Ishikawa (cell line): Measurements from ENCODE around the gene PDE7B.

ENCODE experiments used
- CEBPB ChIP-seq: IDR thresholded peaks from 2 replicates; pipeline ENCODE4 v1.6.1; 2012
- CREB1 ChIP-seq: IDR thresholded peaks from 2 replicates; pipeline ENCODE4 v1.6.1; 2012; ENCODE audit warnings: low read depth
- EGR1 ChIP-seq: IDR thresholded peaks from 2 replicates; pipeline ENCODE4 v1.6.1; 2012
- EP300 ChIP-seq: IDR thresholded peaks from 2 replicates; pipeline ENCODE4 v1.6.1; 2012; ENCODE audit warnings: borderline replicate concordance
- FOXM1 ChIP-seq: IDR thresholded peaks from 2 replicates; pipeline ENCODE4 v1.6.1; 2012; ENCODE audit warnings: low read depth, borderline replicate concordance
- NFIC ChIP-seq: IDR thresholded peaks from 2 replicates; pipeline ENCODE4 v1.6.1; 2012
- RAD21 ChIP-seq: IDR thresholded peaks from 2 replicates; pipeline ENCODE4 v1.6.1; 2012; ENCODE audit warnings: low read depth
- TAF1 ChIP-seq: IDR thresholded peaks from 2 replicates; pipeline ENCODE4 v1.6.1; 2012; ENCODE audit warnings: low read depth, mild to moderate bottlenecking
- TCF12 ChIP-seq: IDR thresholded peaks from 2 replicates; pipeline ENCODE4 v1.6.1; 2012; ENCODE audit warnings: low read depth
- TEAD4 ChIP-seq: IDR thresholded peaks from 2 replicates; pipeline ENCODE4 v1.6.1; 2012
- YY1 ChIP-seq: IDR thresholded peaks from 2 replicates; pipeline ENCODE4 v1.6.1; 2012; ENCODE audit warnings: low read depth
- ZBTB7A ChIP-seq: IDR thresholded peaks from 2 replicates; pipeline ENCODE4 v1.6.1; 2012; ENCODE audit warnings: low read depth
- TF ChIP-seq, protein P1 (sequence below): IDR thresholded peaks from 2 replicates; pipeline ENCODE4 v1.6.1; 2012
- TF ChIP-seq, protein P2 (sequence below): IDR thresholded peaks from 2 replicates; pipeline ENCODE4 v1.6.1; 2012; ENCODE audit warnings: low read depth, mild to moderate bottlenecking
- TF ChIP-seq, protein P3 (sequence below): IDR thresholded peaks from 2 replicates; pipeline ENCODE4 v1.6.1; 2012

PDE7B gene

DNA sequence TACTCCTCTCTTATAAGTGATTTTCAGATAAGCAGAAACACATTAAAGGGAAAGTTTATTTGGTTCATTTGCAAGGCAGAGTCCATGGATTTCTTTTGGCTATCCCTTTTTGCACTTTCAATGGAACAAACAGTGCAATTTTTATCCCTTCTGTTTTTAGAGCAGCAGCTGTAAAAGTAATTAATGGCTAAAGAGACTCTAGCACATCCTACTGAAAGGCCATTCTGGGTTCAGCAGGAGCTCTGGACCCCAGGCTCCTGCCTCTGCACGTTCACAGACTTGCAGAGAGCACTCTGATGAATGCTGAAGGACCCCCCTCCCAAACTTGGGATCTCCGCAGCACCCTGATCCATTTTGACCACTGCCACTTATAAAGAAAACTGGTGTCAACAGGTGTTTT lies 40.3 kb upstream of the PDE7B start:
- TF ChIP-seq YY1 = no peak
- TF ChIP-seq TEAD4 = no peak
- TF ChIP-seq, protein P1, sequence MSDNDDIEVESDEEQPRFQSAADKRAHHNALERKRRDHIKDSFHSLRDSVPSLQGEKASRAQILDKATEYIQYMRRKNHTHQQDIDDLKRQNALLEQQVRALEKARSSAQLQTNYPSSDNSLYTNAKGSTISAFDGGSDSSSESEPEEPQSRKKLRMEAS = no peak
- TF ChIP-seq, protein P2, sequence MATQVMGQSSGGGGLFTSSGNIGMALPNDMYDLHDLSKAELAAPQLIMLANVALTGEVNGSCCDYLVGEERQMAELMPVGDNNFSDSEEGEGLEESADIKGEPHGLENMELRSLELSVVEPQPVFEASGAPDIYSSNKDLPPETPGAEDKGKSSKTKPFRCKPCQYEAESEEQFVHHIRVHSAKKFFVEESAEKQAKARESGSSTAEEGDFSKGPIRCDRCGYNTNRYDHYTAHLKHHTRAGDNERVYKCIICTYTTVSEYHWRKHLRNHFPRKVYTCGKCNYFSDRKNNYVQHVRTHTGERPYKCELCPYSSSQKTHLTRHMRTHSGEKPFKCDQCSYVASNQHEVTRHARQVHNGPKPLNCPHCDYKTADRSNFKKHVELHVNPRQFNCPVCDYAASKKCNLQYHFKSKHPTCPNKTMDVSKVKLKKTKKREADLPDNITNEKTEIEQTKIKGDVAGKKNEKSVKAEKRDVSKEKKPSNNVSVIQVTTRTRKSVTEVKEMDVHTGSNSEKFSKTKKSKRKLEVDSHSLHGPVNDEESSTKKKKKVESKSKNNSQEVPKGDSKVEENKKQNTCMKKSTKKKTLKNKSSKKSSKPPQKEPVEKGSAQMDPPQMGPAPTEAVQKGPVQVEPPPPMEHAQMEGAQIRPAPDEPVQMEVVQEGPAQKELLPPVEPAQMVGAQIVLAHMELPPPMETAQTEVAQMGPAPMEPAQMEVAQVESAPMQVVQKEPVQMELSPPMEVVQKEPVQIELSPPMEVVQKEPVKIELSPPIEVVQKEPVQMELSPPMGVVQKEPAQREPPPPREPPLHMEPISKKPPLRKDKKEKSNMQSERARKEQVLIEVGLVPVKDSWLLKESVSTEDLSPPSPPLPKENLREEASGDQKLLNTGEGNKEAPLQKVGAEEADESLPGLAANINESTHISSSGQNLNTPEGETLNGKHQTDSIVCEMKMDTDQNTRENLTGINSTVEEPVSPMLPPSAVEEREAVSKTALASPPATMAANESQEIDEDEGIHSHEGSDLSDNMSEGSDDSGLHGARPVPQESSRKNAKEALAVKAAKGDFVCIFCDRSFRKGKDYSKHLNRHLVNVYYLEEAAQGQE = no peak
- TF ChIP-seq RAD21 = no peak
- no peak for TF ChIP-seq TAF1
- no peak for TF ChIP-seq ZBTB7A
- no peak for TF ChIP-seq NFIC
- no peak for TF ChIP-seq EP300
- TF ChIP-seq CREB1 = no peak
- TF ChIP-seq, protein P3, sequence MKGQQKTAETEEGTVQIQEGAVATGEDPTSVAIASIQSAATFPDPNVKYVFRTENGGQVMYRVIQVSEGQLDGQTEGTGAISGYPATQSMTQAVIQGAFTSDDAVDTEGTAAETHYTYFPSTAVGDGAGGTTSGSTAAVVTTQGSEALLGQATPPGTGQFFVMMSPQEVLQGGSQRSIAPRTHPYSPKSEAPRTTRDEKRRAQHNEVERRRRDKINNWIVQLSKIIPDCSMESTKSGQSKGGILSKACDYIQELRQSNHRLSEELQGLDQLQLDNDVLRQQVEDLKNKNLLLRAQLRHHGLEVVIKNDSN = no peak
- TF ChIP-seq FOXM1 = no peak
- TF ChIP-seq CEBPB = no peak
- TF ChIP-seq EGR1 = no peak
- TF ChIP-seq TCF12 = no peak

GRCh38 chr6:135811644-135812526 lies 39.6 kb upstream of the PDE7B start:
- TF ChIP-seq EGR1 (no peak), RAD21 (no peak), TEAD4 (no peak), CREB1 (no peak), EP300 (no peak), TCF12 (no peak)
- TF ChIP-seq, protein P2 = no peak

- TF ChIP-seq FOXM1 = no peak
- TF ChIP-seq RAD21 = no peak
Measured at GRCh38 chr6:135813401-135813800, 38.1 kb upstream of the PDE7B start.

DNA sequence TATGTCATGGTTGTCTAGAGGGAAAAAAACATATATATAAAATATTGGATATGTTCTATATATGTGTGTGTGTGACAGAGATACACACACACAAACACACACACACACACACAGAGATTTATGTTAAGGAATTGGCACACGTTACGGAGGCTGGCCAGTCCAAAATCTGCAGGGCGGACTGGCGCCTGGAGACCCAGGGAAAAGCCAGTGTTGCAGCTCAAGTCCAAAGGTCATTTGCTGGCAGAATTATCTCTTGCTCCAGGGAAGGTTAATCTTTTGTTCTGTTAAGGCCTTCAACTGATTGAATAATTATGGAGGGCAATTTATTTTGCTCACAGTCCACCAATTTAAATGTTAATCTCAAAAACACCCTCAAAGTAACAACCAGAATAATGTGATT lies 37.5 kb upstream of the PDE7B start:
- TF ChIP-seq TCF12 (no peak), NFIC (no peak)

GRCh38 chr6:135815216-135815615 lies 36.3 kb upstream of the PDE7B start:
- TF ChIP-seq YY1 = no peak
- no peak for TF ChIP-seq EGR1
- no peak for TF ChIP-seq CREB1
- TF ChIP-seq EP300 = no peak
- TF ChIP-seq, protein P2 = no peak
- no peak for TF ChIP-seq TEAD4
- TF ChIP-seq TAF1 = no peak
- no peak for TF ChIP-seq ZBTB7A
- TF ChIP-seq CEBPB = no peak

DNA sequence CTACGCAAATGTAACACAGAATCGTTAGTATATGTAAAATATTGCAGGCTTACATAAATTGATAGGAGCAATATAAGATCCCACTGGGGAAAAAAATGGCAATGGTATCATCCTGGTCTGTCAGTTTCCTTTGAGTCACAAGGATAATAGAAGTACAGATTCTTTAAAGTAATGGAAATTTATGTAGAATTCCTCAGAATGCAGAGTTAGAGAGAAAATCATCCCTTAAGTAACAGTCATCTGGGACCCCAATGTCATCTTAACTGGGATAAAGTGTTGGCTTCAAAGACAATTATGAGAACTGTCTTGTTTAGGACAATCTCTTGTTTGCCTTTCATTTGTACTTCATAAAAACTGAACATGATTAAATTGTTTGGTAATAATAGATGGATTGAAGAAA lies 34.5 kb upstream of the PDE7B start:
- no peak for TF ChIP-seq TAF1
- TF ChIP-seq CEBPB = no peak
- no peak for TF ChIP-seq FOXM1
- TF ChIP-seq, protein P1 = no peak
- TF ChIP-seq EP300 = no peak
- TF ChIP-seq, protein P3 = no peak
- TF ChIP-seq YY1 = no peak
- TF ChIP-seq CREB1 = no peak
- TF ChIP-seq TEAD4 = no peak
- no peak for TF ChIP-seq EGR1
- TF ChIP-seq ZBTB7A = no peak
- TF ChIP-seq NFIC = no peak
